CD4-positive, alpha-beta T cell (primary cell): Measurements from ENCODE around the gene RBP4. TPM values are rescaled to one million over a fixed set of nuclear protein-coding genes. Genes with fewer than 3 reads are reported as not detected.

ENCODE experiments used
- ATAC-seq: fragments of 200-7000 bp; cut with Tn5 transposase; one replicate; pipeline ENCODE4 v1.10.0; 2022; ENCODE audit warnings: mild to moderate bottlenecking; ENCODE audit not compliant: poor library complexity
- CTCF ChIA-PET: fragments of 350-600 bp; sonication (Branson Sonifier 250); formaldehyde crosslinking; loops from one replicate; lab custom pipeline; 2021; ENCODE audit warnings: antibody characterized with exemption, inconsistent platforms; lab: Charles Lee
- POLR2A ChIA-PET: fragments of 350-600 bp; sonication (Branson Sonifier 250); formaldehyde crosslinking; loops from one replicate; lab custom pipeline; 2021; ENCODE audit warnings: antibody characterized with exemption, inconsistent platforms; lab: Charles Lee
- DNase-seq, 14 experiments: peaks; one replicate each; pipeline ENCODE4 v3.0.0-alpha.2; 2013 to 2020; ENCODE audit warnings: mixed read lengths in 2 of 14
- H3K27ac ChIP-seq, 2 donors: one replicate each; pipeline versions ENCODE4 v1.5.1 to v1.7.0; 2013; ENCODE audit warnings: low read length in 2 of 2, low read depth in 1 of 2, mild to moderate bottlenecking in 1 of 2
- H3K27me3 ChIP-seq, 2 experiments: 1 replicate in 1 of 2; 2 replicates in 1 of 2; pipeline versions ENCODE4 v1.6.1 to v1.7.0; 2013; ENCODE audit warnings: low read length in 2 of 2, control low read depth in 1 of 2, mild to moderate bottlenecking in 1 of 2, moderate library complexity in 1 of 2; ENCODE audit not compliant: insufficient read depth in 2 of 2, control insufficient read depth in 1 of 2
- H3K36me3 ChIP-seq: one replicate; pipeline ENCODE4 v1.6.1; 2013; ENCODE audit warnings: low read length, control low read depth; ENCODE audit not compliant: insufficient read depth
- H3K4me1 ChIP-seq: one replicate; pipeline ENCODE4 v1.6.1; 2013; ENCODE audit warnings: low read length, control low read depth; ENCODE audit not compliant: insufficient read depth
- H3K4me3 ChIP-seq: one replicate; pipeline ENCODE4 v1.5.1; 2013; ENCODE audit warnings: mild to moderate bottlenecking, low read length, moderate library complexity
- H3K9me3 ChIP-seq, 2 experiments: 1 replicate in 1 of 2; 2 replicates in 1 of 2; pipeline versions ENCODE4 v1.6.1 to v1.7.0; 2013; ENCODE audit warnings: low read length in 2 of 2, mild to moderate bottlenecking in 2 of 2, control low read depth in 1 of 2, moderate library complexity in 1 of 2; ENCODE audit not compliant: control insufficient read depth in 1 of 2, insufficient read depth in 1 of 2
- H3K27ac Mint-ChIP-seq: one replicate; pipeline ENCODE4 v1.8.0; 2020; ENCODE audit warnings: mixed read lengths
- H3K27me3 Mint-ChIP-seq: one replicate; pipeline ENCODE4 v1.8.0; 2021; ENCODE audit warnings: mixed read lengths
- H3K36me3 Mint-ChIP-seq: one replicate; pipeline ENCODE4 v1.8.0; 2021; ENCODE audit warnings: low read depth, mixed read lengths
- H3K4me1 Mint-ChIP-seq: one replicate; pipeline ENCODE4 v1.8.0; 2021; ENCODE audit warnings: low read depth, mixed read lengths
- H3K4me3 Mint-ChIP-seq: one replicate; pipeline ENCODE4 v1.8.0; 2020; ENCODE audit warnings: mild to moderate bottlenecking, mixed read lengths
- H3K9me3 Mint-ChIP-seq: one replicate; pipeline ENCODE4 v1.8.0; 2020; ENCODE audit warnings: mixed read lengths
- CTCF ChIP-seq: fragments of 200-600 bp; IDR thresholded peaks from one replicate; pipeline ENCODE4 v1.8.0; 2022; ENCODE audit warnings: antibody characterized with exemption, mild to moderate bottlenecking
- intact Hi-C, 2 experiments: fragments of 100-400 bp; cut with DNase I in 1 of 2; cut with micrococcal nuclease in 1 of 2; formaldehyde crosslinking; loops; one replicate each; pipeline versions ENCODE4 v1.15.1 to v1.9.0; 2023 to 2025; cut with DNase I, micrococcal nuclease
- total RNA-seq, 174 experiments: library from RNA in 2 of 174; stranded (reverse) in 2 of 174; gene quantifications; one replicate each; pipeline ENCODE4 v1.2.3 and lab custom pipeline; 2021 to 2026

RBP4 gene
- total RNA-seq, 2 experiments from 2014 or later, result not detected

GRCh38 chr10:93593254-93593653, 7.8 kb downstream of the RBP4 start:
- ATAC-seq (no peak), DNase-seq (no peak)
- no peak overlapping the region for H3K27ac Mint-ChIP-seq
- ChIA-PET CTCF (no interaction called here), POLR2A (no interaction called here)
- Histone ChIP-seq H3K4me1 (no peaks in the 10 kb centered on the region), H3K27ac (no peak overlapping the region), H3K36me3 (no peaks in the 10 kb centered on the region), H3K27me3 (peaks cover 0 to 4% of the 10 kb centered on the region in 2 experiments), H3K4me3 (no peak overlapping the region), H3K9me3 (no peaks in the 10 kb centered on the region)
- H3K9me3 Mint-ChIP-seq, result no peaks in the 10 kb centered on the region
- intact Hi-C loops, result no loop called here
- no peak overlapping the region for H3K4me3 Mint-ChIP-seq
- no peak for TF ChIP-seq CTCF
- peaks cover 7% of the 10 kb centered on the region for H3K27me3 Mint-ChIP-seq
- no peaks in the 10 kb centered on the region for H3K4me1 Mint-ChIP-seq
- no peaks in the 10 kb centered on the region for H3K36me3 Mint-ChIP-seq

- no peaks in the 10 kb centered on the region for H3K9me3 Mint-ChIP-seq
- H3K4me3 Mint-ChIP-seq, result no peak overlapping the region
- no peak for TF ChIP-seq CTCF
- Histone ChIP-seq H3K36me3 (no peaks in the 10 kb centered on the region), H3K27ac (no peak overlapping the region), H3K4me1 (no peaks in the 10 kb centered on the region), H3K27me3 (peaks cover 0 to 2% of the 10 kb centered on the region in 2 experiments), H3K4me3 (no peak overlapping the region), H3K9me3 (no peaks in the 10 kb centered on the region)
- ChIA-PET POLR2A (no interaction called here), CTCF (no interaction called here)
- intact Hi-C loops, result no loop called here
- ATAC-seq, result no peak
- H3K36me3 Mint-ChIP-seq, result no peaks in the 10 kb centered on the region
- no peak overlapping the region for H3K27ac Mint-ChIP-seq
- peaks cover 3% of the 10 kb centered on the region for H3K27me3 Mint-ChIP-seq
- no peaks in the 10 kb centered on the region for H3K4me1 Mint-ChIP-seq
- no peak for DNase-seq
Observed at GRCh38 chr10:93591065-93591808, 9.8 kb downstream of the RBP4 start.

- H3K9me3 ChIP-seq, result no peaks in the 10 kb centered on the region
- CTCF ChIA-PET, result no interaction called here
- Mint-ChIP-seq H3K27me3 (peaks cover 3% of the 10 kb centered on the region), H3K36me3 (no peaks in the 10 kb centered on the region), H3K27ac (no peak overlapping the region), H3K4me1 (no peaks in the 10 kb centered on the region), H3K4me3 (no peak overlapping the region), H3K9me3 (no peaks in the 10 kb centered on the region)
- ATAC-seq, result no peak
- POLR2A ChIA-PET, result no interaction called here
- no peak for DNase-seq
- H3K4me3 ChIP-seq, result no peak overlapping the region
- no peaks in the 10 kb centered on the region for H3K36me3 ChIP-seq
- no peaks in the 10 kb centered on the region for H3K4me1 ChIP-seq
- no peak for TF ChIP-seq CTCF
- H3K27me3 ChIP-seq, result peaks cover 0 to 2% of the 10 kb centered on the region in 2 experiments
- no peak overlapping the region for H3K27ac ChIP-seq
- intact Hi-C loops, result no loop called here
Observed at GRCh38 chr10:93590638-93591037, 10.4 kb downstream of the RBP4 start.
